ENCODE data around the gene CPM.

CPM gene

GRCh38 chr12:68976395-68976841 is 43.4 kb upstream of the CPM start:
- no peak overlapping the region for H3K4me3 ChIP-seq (ENCODE audit: low read depth, low read length)
- no peak for TF ChIP-seq POLR2A (IDR thresholded peaks at IDR 0.05; ENCODE audit: extremely low read depth, insufficient read length)
- TF ChIP-seq, protein P1, sequence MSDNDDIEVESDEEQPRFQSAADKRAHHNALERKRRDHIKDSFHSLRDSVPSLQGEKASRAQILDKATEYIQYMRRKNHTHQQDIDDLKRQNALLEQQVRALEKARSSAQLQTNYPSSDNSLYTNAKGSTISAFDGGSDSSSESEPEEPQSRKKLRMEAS (IDR thresholded peaks at IDR 0.05; ENCODE audit: low read depth, low read length): no peak
- DNase-seq (ENCODE audit: low read depth): no peak

- no peak overlapping the region for H3K4me3 ChIP-seq (ENCODE audit: low read depth, low read length)
- TF ChIP-seq, protein P1 (IDR thresholded peaks at IDR 0.05; ENCODE audit: low read depth, low read length): no peak
- TF ChIP-seq MYC (IDR thresholded peaks at IDR 0.05; ENCODE audit: low read depth, low read length) (no peak), POLR2A (IDR thresholded peaks at IDR 0.05; ENCODE audit: extremely low read depth, insufficient read length) (no peak)
- TF ChIP-seq, protein P2, sequence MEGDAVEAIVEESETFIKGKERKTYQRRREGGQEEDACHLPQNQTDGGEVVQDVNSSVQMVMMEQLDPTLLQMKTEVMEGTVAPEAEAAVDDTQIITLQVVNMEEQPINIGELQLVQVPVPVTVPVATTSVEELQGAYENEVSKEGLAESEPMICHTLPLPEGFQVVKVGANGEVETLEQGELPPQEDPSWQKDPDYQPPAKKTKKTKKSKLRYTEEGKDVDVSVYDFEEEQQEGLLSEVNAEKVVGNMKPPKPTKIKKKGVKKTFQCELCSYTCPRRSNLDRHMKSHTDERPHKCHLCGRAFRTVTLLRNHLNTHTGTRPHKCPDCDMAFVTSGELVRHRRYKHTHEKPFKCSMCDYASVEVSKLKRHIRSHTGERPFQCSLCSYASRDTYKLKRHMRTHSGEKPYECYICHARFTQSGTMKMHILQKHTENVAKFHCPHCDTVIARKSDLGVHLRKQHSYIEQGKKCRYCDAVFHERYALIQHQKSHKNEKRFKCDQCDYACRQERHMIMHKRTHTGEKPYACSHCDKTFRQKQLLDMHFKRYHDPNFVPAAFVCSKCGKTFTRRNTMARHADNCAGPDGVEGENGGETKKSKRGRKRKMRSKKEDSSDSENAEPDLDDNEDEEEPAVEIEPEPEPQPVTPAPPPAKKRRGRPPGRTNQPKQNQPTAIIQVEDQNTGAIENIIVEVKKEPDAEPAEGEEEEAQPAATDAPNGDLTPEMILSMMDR (IDR thresholded peaks at IDR 0.05; ENCODE audit: low read depth, low read length): no peak
- no peak for DNase-seq (ENCODE audit: low read depth)
Measured at GRCh38 chr12:68975811-68976210, 42.8 kb upstream of the CPM start.

GRCh38 chr12:68972595-68972994 is 39.6 kb upstream of the CPM start:
- no peak overlapping the region for H3K4me3 ChIP-seq (ENCODE audit: low read depth, low read length)
- TF ChIP-seq, protein P2 (IDR thresholded peaks at IDR 0.05; ENCODE audit: low read depth, low read length): no peak
- TF ChIP-seq, protein P1 (IDR thresholded peaks at IDR 0.05; ENCODE audit: low read depth, low read length): no peak
- TF ChIP-seq POLR2A (IDR thresholded peaks at IDR 0.05; ENCODE audit: extremely low read depth, insufficient read length) (no peak), MYC (IDR thresholded peaks at IDR 0.05; ENCODE audit: low read depth, low read length) (no peak)
- DNase-seq (ENCODE audit: low read depth): no peak

DNA sequence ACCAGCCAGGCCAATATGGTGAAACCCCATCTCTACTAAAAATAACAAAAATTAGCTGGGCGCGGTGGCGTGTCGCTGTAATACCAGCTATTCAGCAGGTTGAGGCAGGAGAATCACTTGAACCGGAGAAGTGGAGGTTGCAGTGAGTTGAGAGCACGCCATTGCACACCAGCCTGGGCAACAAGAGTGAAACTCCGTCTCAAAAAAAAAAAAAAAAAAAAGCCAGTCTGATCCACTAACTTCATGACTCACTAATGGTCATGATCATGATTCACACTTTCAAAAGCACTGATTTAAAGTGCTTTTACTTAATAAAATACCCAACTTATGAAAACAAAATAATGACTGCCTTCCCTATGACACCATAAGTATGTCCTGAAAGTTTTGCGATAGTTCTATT is 38.4 kb upstream of the CPM start:
- H3K4me3 ChIP-seq (ENCODE audit: low read depth, low read length): no peak overlapping the region
- no peak for DNase-seq (ENCODE audit: low read depth)
- TF ChIP-seq, protein P2 (IDR thresholded peaks at IDR 0.05; ENCODE audit: low read depth, low read length): no peak
- TF ChIP-seq POLR2A (IDR thresholded peaks at IDR 0.05; ENCODE audit: extremely low read depth, insufficient read length) (no peak), MYC (IDR thresholded peaks at IDR 0.05; ENCODE audit: low read depth, low read length) (no peak)
- TF ChIP-seq, protein P1 (IDR thresholded peaks at IDR 0.05; ENCODE audit: low read depth, low read length): no peak

DNA sequence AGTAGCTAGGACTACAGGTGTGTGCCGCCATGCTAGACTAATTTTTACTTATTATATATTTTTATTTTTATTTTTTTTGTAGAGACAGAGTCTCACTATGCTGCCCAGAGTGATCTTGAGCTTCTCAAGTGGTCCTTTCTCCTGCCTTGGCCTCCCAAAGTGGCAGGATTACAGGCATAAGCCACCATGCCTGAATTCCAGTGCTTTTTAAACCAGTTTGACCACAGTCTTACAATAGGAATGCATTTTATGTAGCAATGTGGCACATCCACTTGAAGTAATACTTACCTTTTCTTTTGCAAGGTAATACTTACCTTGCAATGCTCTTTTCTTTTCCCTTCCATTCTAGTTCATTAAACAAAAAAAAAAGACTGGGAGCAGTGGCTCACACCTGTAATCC is 38.0 kb upstream of the CPM start:
- H3K4me3 ChIP-seq (ENCODE audit: low read depth, low read length): no peak overlapping the region
- TF ChIP-seq MYC (IDR thresholded peaks at IDR 0.05; ENCODE audit: low read depth, low read length) (no peak), POLR2A (IDR thresholded peaks at IDR 0.05; ENCODE audit: extremely low read depth, insufficient read length) (no peak)
- TF ChIP-seq, protein P2 (IDR thresholded peaks at IDR 0.05; ENCODE audit: low read depth, low read length): no peak
- TF ChIP-seq, protein P1 (IDR thresholded peaks at IDR 0.05; ENCODE audit: low read depth, low read length): no peak
- no peak for DNase-seq (ENCODE audit: low read depth)

DNA sequence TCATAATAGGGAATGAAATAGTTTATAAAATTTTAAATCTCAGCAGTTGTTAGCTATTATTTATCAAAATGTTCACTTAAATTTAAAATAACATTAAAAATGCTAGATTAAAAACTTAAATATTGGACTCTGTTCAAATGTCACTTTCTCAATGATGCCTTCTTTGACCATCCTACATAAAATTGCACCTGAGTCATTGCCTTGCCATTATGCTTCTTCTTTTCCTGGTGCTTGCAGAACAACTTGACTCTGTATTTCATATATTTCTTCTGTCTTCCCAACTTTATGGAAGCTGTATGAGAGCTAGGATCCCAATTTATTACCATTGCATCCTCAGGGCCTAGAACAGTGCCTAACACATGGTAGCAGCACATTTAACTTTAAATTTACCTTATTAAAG is 37.3 kb upstream of the CPM start:
- no peak for DNase-seq (ENCODE audit: low read depth)
- TF ChIP-seq, protein P2 (IDR thresholded peaks at IDR 0.05; ENCODE audit: low read depth, low read length): no peak
- TF ChIP-seq, protein P1 (IDR thresholded peaks at IDR 0.05; ENCODE audit: low read depth, low read length): no peak
- TF ChIP-seq POLR2A (IDR thresholded peaks at IDR 0.05; ENCODE audit: extremely low read depth, insufficient read length): no peak
- no peak for TF ChIP-seq MYC (IDR thresholded peaks at IDR 0.05; ENCODE audit: low read depth, low read length)
- H3K4me3 ChIP-seq (ENCODE audit: low read depth, low read length): no peak overlapping the region
